ENCODE results near the gene TF. TPM values are rescaled to one million over a fixed set of nuclear protein-coding genes. Genes with fewer than 3 reads are reported as not detected.

Gene TF
- polyA plus RNA-seq, 3 donors: 0.73 TPM; not detected in 2

- intact Hi-C loops (cut with micrococcal nuclease): no loop called here
- Histone ChIP-seq H3K4me3 (replicated peaks in 1 of 3; ENCODE audit: low read depth in 2 of 3, low read length in 3 of 3) (no peak overlapping the region), H3K4me2 (replicated peaks; ENCODE audit: extremely low read depth, low read length, poor library complexity, severe bottlenecking) (no peak overlapping the region), H3K9ac (ENCODE audit: insufficient read depth, low read length, poor library complexity, severe bottlenecking) (no peak overlapping the region), H2AFZ (ENCODE audit: insufficient read depth, low read depth, low read length, poor library complexity, severe bottlenecking) (no peak overlapping the region), H4K20me1 (ENCODE audit: insufficient read depth, low read length) (no peaks in the 10 kb centered on the region), H3K36me3 (replicated peaks in 1 of 2; ENCODE audit: control insufficient read depth in 1 of 2, insufficient read depth in 2 of 2, low read length in 2 of 2) (peaks cover 0 to 5% of the 10 kb centered on the region in 2 donors), H3K27ac (ENCODE audit: low read depth in 1 of 2, low read length in 2 of 2) (no peak overlapping the region), H3K27me3 (ENCODE audit: control insufficient read depth in 2 of 2, insufficient read depth in 2 of 2, low read length in 2 of 2) (no peaks in the 10 kb centered on the region), H3K4me1 (ENCODE audit: control insufficient read depth in 1 of 2, insufficient read depth in 2 of 2, low read length in 2 of 2) (no peaks in the 10 kb centered on the region), H3K79me2 (ENCODE audit: insufficient read depth, low read length) (no peaks in the 10 kb centered on the region), H3K9me3 (replicated peaks in 1 of 2; ENCODE audit: control insufficient read depth in 1 of 2, insufficient read depth in 1 of 2, low read length in 2 of 2) (no peaks in the 10 kb centered on the region)
- Mint-ChIP-seq H3K27me3 (ENCODE audit: low read depth in 3 of 3) (peaks cover 0 to 11% (median 1%) of the 10 kb centered on the region in 3 donors), H3K27ac (no peak overlapping the region), H3K9me3 (no peaks in the 10 kb centered on the region), H3K4me1 (no peaks in the 10 kb centered on the region), H3K4me3 (no peak overlapping the region), H3K36me3 (peaks cover 0 to 6% of the 10 kb centered on the region in 2 donors)
- WGBS (ENCODE audit: insufficient coverage): 98% methylated on average over 3 of the region's 3 CpGs
- TF ChIP-seq CTCF (IDR thresholded peaks at IDR 0.05): no peak
- no peak for DNase-seq
These were observed 83.9 kb downstream of the TF start for GRCh38 chr3:133830071-133830470.

GRCh38 chr3:133831966-133832801 is 86.0 kb downstream of the TF start:
- Mint-ChIP-seq H3K36me3 (no peaks in the 10 kb centered on the region), H3K9me3 (no peaks in the 10 kb centered on the region), H3K4me1 (no peaks in the 10 kb centered on the region), H3K27ac (no peak overlapping the region), H3K4me3 (no peak overlapping the region), H3K27me3 (ENCODE audit: low read depth in 3 of 3) (peaks cover 0 to 11% (median 1%) of the 10 kb centered on the region in 3 donors)
- H3K27ac ChIP-seq (ENCODE audit: low read depth in 1 of 2, low read length in 2 of 2): no peak overlapping the region
- no peak overlapping the region for H3K4me3 ChIP-seq (replicated peaks in 1 of 3; ENCODE audit: low read depth in 2 of 3, low read length in 3 of 3)
- H3K79me2 ChIP-seq (ENCODE audit: insufficient read depth, low read length): no peaks in the 10 kb centered on the region
- no peak overlapping the region for H3K4me2 ChIP-seq (replicated peaks; ENCODE audit: extremely low read depth, low read length, poor library complexity, severe bottlenecking)
- DNase-seq: no peak
- intact Hi-C loops (cut with micrococcal nuclease): no loop called here
- H3K9me3 ChIP-seq (replicated peaks in 1 of 2; ENCODE audit: control insufficient read depth in 1 of 2, insufficient read depth in 1 of 2, low read length in 2 of 2): no peaks in the 10 kb centered on the region
- no peak overlapping the region for H3K9ac ChIP-seq (ENCODE audit: insufficient read depth, low read length, poor library complexity, severe bottlenecking)
- no peak for TF ChIP-seq CTCF (IDR thresholded peaks at IDR 0.05)
- H3K36me3 ChIP-seq (replicated peaks in 1 of 2; ENCODE audit: control insufficient read depth in 1 of 2, insufficient read depth in 2 of 2, low read length in 2 of 2): no peaks in the 10 kb centered on the region
- no peak overlapping the region for H2AFZ ChIP-seq (ENCODE audit: insufficient read depth, low read depth, low read length, poor library complexity, severe bottlenecking)
- H3K27me3 ChIP-seq (ENCODE audit: control insufficient read depth in 2 of 2, insufficient read depth in 2 of 2, low read length in 2 of 2): no peaks in the 10 kb centered on the region
- 86% methylated on average over 9 of the region's 13 CpGs for WGBS (ENCODE audit: insufficient coverage)
- H3K4me1 ChIP-seq (ENCODE audit: control insufficient read depth in 1 of 2, insufficient read depth in 2 of 2, low read length in 2 of 2): no peaks in the 10 kb centered on the region
- H4K20me1 ChIP-seq (ENCODE audit: insufficient read depth, low read length): no peaks in the 10 kb centered on the region

Data from CD14-positive monocyte (primary cell).